Measurements from ENCODE around the gene ZHX3.

GRCh38 chr20:41330941-41331340 lies 13.4 kb upstream of the ZHX3 start:
- TF ChIP-seq MAX (IDR thresholded peaks at IDR 0.05) (no peak), CTCF (IDR thresholded peaks at IDR 0.05; ENCODE audit: low read depth, low read length, missing input control) (no peak)

All from liver (tissue), 2 donors.